Mucosa of rectum (tissue), 2 donors: ENCODE data around the gene GRK5.
"Not testable (repeated sequence)": the region's sequence is repeated elsewhere in the genome, so short reads cannot be mapped to it uniquely, and the experiment has no call there.

Experiments used
- H3K27ac ChIP-seq, 2 donors: one replicate each; pipeline ENCODE4 v1.7.0; 2013; ENCODE audit warnings: inconsistent platforms in 2 of 2, low read depth in 2 of 2, low read length in 2 of 2
- H3K27me3 ChIP-seq, 2 donors: one replicate each; pipeline ENCODE4 v1.7.0; 2013; ENCODE audit warnings: low read length in 2 of 2; ENCODE audit not compliant: control insufficient read depth in 2 of 2, insufficient read depth in 2 of 2
- H3K36me3 ChIP-seq, 2 donors: one replicate each; pipeline ENCODE4 v1.7.0; 2013; ENCODE audit warnings: low read length in 2 of 2; ENCODE audit not compliant: control insufficient read depth in 2 of 2, insufficient read depth in 2 of 2
- H3K4me1 ChIP-seq, 2 donors: one replicate each; pipeline ENCODE4 v1.7.0; 2013; ENCODE audit warnings: low read length in 2 of 2, mild to moderate bottlenecking in 1 of 2; ENCODE audit not compliant: control insufficient read depth in 2 of 2, insufficient read depth in 2 of 2
- H3K4me3 ChIP-seq, 2 donors: one replicate each; pipeline ENCODE4 v1.7.0; 2013; ENCODE audit warnings: low read length in 2 of 2
- H3K9ac ChIP-seq, 2 donors: one replicate each; pipeline ENCODE4 v1.7.0; 2013; ENCODE audit warnings: low read length in 2 of 2, low read depth in 1 of 2, mild to moderate bottlenecking in 1 of 2
- H3K9me3 ChIP-seq, 2 donors: one replicate each; pipeline ENCODE4 v1.7.0; 2013; ENCODE audit warnings: low read length in 2 of 2; ENCODE audit not compliant: control insufficient read depth in 2 of 2
- donor health status: healthy.
- donor health status: Normal muscosa, but diverticular disease.

The GRK5 gene

DNA sequence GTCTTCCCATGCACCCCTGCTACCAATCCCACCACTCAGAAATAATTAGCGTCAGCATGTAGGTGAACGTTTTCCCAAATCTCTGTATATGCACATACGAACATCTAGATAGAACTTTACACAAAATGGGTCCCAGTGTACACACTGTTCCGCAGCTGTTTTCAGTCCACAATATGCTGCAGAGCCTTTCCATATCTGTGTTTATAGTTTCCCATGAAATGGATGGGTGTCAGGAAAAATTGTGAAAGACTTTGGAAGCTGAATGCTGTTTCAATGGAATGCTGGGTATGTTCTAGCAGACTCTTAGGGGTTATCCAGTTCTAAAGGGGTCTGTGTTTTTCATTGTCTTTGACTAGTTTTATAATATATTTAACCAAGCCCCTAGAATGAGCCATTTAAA is 13.8 kb downstream of the GRK5 start:
- H3K4me3 ChIP-seq = no peak overlapping the region
- no peaks in the 10 kb centered on the region for H3K36me3 ChIP-seq
- peak overlapping the region; percentile 4 to 52 for H3K27ac ChIP-seq
- H3K9ac ChIP-seq = no peak overlapping the region
- H3K27me3 ChIP-seq = no peaks in the 10 kb centered on the region
- peaks cover 8 to 15% of the 10 kb centered on the region in 2 donors for H3K4me1 ChIP-seq
- H3K9me3 ChIP-seq = no peaks in the 10 kb centered on the region

- Histone ChIP-seq H3K9ac (no peak overlapping the region), H3K27ac (peak overlapping the region; percentile 53 to 67), H3K36me3 (no peaks in the 10 kb centered on the region), H3K9me3 (no peaks in the 10 kb centered on the region), H3K27me3 (no peaks in the 10 kb centered on the region), H3K4me1 (peaks cover 8 to 15% of the 10 kb centered on the region in 2 donors), H3K4me3 (no peak overlapping the region)
These were observed 14.3 kb downstream of the GRK5 start for GRCh38 chr10:119221666-119222065.

DNA sequence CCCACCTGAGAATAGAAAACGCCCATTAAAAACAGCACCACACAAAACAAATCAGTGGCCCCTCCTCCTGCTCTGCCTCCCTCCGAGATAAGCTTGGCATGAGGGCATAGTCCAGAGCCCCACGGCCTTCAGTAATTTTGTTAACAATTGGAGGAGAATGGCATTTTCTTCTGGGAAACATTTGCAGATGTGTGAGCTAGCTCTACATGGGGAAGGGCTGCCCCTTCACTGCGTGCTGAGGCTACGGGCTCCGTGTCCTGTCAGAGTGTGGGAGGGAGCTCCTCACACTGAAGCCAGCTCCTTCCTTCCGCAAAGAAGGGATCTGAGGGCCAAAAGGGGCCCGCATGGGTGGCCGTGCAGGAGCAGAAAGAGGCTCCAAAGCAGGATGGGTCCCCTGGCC is 15.2 kb downstream of the GRK5 start:
- peak overlapping the region; percentile 53 to 67 for H3K27ac ChIP-seq
- H3K9me3 ChIP-seq = no peaks in the 10 kb centered on the region
- H3K4me1 ChIP-seq = peaks cover 8 to 15% of the 10 kb centered on the region in 2 donors
- peak overlapping the region; percentile 20 to 37 for H3K4me3 ChIP-seq
- H3K36me3 ChIP-seq = no peaks in the 10 kb centered on the region
- peak overlapping the region in 1 of 2 donors; percentile 21 for H3K9ac ChIP-seq
- no peaks in the 10 kb centered on the region for H3K27me3 ChIP-seq

DNA sequence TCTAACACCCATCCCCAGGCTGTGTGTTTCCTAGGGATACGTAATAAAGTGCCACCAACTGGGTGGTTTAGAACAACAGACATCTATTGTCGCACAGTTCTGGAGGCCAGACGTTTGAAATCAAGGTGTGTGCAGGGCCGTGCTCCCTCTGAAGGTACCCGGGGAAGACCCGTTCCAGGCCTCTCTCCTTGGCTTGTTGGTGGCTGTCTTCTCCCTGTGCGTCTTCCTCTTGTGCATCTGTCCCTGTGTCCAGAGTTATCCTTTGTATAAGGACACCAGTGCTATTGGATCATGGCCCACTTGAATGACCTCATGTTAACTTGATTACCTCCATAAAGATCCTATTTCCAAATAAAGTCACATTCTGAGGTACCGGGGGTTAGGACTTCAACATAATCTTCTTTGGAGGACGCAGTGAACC is 15.6 kb downstream of the GRK5 start:
- Histone ChIP-seq H3K9ac (peak overlapping the region in 1 of 2 donors; percentile 21), H3K27ac (peak overlapping the region; percentile 53 to 67), H3K4me3 (peak overlapping the region in 1 of 2 donors; percentile 37)

GRCh38 chr10:119225083-119225658 is 17.8 kb downstream of the GRK5 start:
- no peak overlapping the region for H3K27ac ChIP-seq
- no peak overlapping the region for H3K9ac ChIP-seq
- H3K4me1 ChIP-seq = peaks cover 6 to 14% of the 10 kb centered on the region in 2 donors
- no peak overlapping the region for H3K4me3 ChIP-seq
- no peaks in the 10 kb centered on the region for H3K9me3 ChIP-seq
- no peaks in the 10 kb centered on the region for H3K27me3 ChIP-seq
- no peaks in the 10 kb centered on the region for H3K36me3 ChIP-seq

More for the DNA sequence above, 15.6 kb downstream of the GRK5 start:
- Histone ChIP-seq H3K9me3 (no peaks in the 10 kb centered on the region), H3K27me3 (no peaks in the 10 kb centered on the region), H3K4me1 (peaks cover 8 to 15% of the 10 kb centered on the region in 2 donors), H3K36me3 (no peaks in the 10 kb centered on the region)

DNA sequence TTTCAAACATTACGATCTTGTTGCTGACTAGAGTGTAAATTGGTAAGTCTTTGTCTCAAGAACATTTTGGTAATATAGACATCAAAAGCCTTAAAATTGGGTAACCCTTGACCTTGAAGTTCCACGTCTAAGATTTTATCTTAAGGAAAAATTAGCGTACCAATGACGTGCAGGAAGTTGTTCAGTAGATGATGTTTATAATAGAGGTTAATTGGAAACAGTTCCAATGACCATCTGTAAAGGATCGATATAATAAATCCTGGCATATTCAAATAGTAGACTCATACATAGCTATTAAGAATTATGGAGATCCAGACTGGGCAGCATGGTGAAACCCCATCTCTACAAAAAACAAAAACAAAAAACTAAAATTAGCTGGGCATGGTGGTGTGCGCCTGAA is 20.5 kb downstream of the GRK5 start:
- Histone ChIP-seq H3K4me3 (no peak overlapping the region), H3K36me3 (no peaks in the 10 kb centered on the region), H3K9ac (no peak overlapping the region), H3K4me1 (peaks cover 0 to 6% of the 10 kb centered on the region in 2 donors), H3K27ac (no peak overlapping the region), H3K27me3 (no peaks in the 10 kb centered on the region), H3K9me3 (no peaks in the 10 kb centered on the region)

DNA sequence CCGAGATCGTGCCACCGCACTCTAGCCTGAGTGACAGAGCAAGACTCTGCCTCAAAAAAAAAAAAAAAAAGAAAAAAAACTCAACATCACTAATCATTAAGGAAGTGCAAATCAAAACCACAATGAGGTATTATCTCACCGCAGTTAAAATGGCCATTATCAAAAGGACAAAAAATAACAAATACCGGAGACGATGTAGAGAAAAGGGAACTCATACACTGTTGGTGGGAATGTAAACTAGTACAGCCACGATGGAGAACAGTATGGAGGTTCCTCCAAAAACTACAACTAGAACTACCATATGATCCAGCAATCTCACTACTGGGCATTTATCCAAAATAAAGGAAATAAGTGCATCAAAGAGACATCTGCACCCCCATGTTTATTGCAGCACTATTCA is 24.3 kb downstream of the GRK5 start:
- Histone ChIP-seq H3K27ac (no peak overlapping the region), H3K27me3 (no peaks in the 10 kb centered on the region), H3K4me1 (peaks cover 0 to 2% of the 10 kb centered on the region in 2 donors), H3K36me3 (no peaks in the 10 kb centered on the region), H3K4me3 (no peak overlapping the region), H3K9ac (no peak overlapping the region), H3K9me3 (no peaks in the 10 kb centered on the region)

GRCh38 chr10:119232439-119232838 is 25.1 kb downstream of the GRK5 start:
- H3K36me3 ChIP-seq, H3K27ac ChIP-seq, H3K9ac ChIP-seq, H3K4me1 ChIP-seq, H3K9me3 ChIP-seq, H3K27me3 ChIP-seq, H3K4me3 ChIP-seq: not testable (repeated sequence)

- H3K27me3 ChIP-seq = no peaks in the 10 kb centered on the region
- peak overlapping the region; percentile 24 to 37 for H3K27ac ChIP-seq
- H3K4me1 ChIP-seq = peaks cover 0 to 2% of the 10 kb centered on the region in 2 donors
- H3K36me3 ChIP-seq = no peaks in the 10 kb centered on the region
- no peak overlapping the region for H3K9ac ChIP-seq
- no peak overlapping the region for H3K4me3 ChIP-seq
- no peaks in the 10 kb centered on the region for H3K9me3 ChIP-seq
These were observed 25.9 kb downstream of the GRK5 start for GRCh38 chr10:119233123-119233820.

GRCh38 chr10:119233821-119234220 is 26.4 kb downstream of the GRK5 start:
- no peaks in the 10 kb centered on the region for H3K27me3 ChIP-seq
- no peaks in the 10 kb centered on the region for H3K36me3 ChIP-seq
- H3K9me3 ChIP-seq = no peaks in the 10 kb centered on the region
- no peak overlapping the region for H3K9ac ChIP-seq
- H3K4me1 ChIP-seq = peaks cover 0 to 2% of the 10 kb centered on the region in 2 donors
- H3K27ac ChIP-seq = peak overlapping the region; percentile 24 to 37
- H3K4me3 ChIP-seq = no peak overlapping the region
